GM10847 (cell line): ENCODE measurements around the gene SCFD2.

Experiments used
- POLR2A ChIP-seq: IDR thresholded peaks from 2 replicates; pipeline ENCODE4 v1.6.1; 2011; ENCODE audit not compliant: insufficient read length; ENCODE audit errors: extremely low read depth

Gene SCFD2

GRCh38 chr4:53010318-53010717 is 355.5 kb downstream of the SCFD2 start:
- no peak for TF ChIP-seq POLR2A

- no peak for TF ChIP-seq POLR2A
Observed at GRCh38 chr4:53009824-53010223, 356.0 kb downstream of the SCFD2 start.

- no peak for TF ChIP-seq POLR2A
Observed at GRCh38 chr4:53007024-53007423, 358.8 kb downstream of the SCFD2 start.

GRCh38 chr4:53005808-53006207 is 360.1 kb downstream of the SCFD2 start:
- TF ChIP-seq POLR2A: no peak

GRCh38 chr4:53005149-53005546 is 360.7 kb downstream of the SCFD2 start:
- TF ChIP-seq POLR2A: no peak

- TF ChIP-seq POLR2A: no peak
Observed at GRCh38 chr4:53004497-53005148, 361.2 kb downstream of the SCFD2 start.

- no peak for TF ChIP-seq POLR2A
Observed at GRCh38 chr4:53003959-53004358, 361.9 kb downstream of the SCFD2 start.

- no peak for TF ChIP-seq POLR2A
Observed at GRCh38 chr4:53000560-53000959, 365.3 kb downstream of the SCFD2 start.

GRCh38 chr4:52999626-53000025 is 366.2 kb downstream of the SCFD2 start:
- TF ChIP-seq POLR2A: no peak

GRCh38 chr4:52998413-52998812 is 367.4 kb downstream of the SCFD2 start:
- no peak for TF ChIP-seq POLR2A

GRCh38 chr4:52997132-52997416 is 368.8 kb downstream of the SCFD2 start:
- no peak for TF ChIP-seq POLR2A

GRCh38 chr4:52996261-52997131 is 369.4 kb downstream of the SCFD2 start:
- TF ChIP-seq POLR2A: no peak

GRCh38 chr4:52995360-52996030 is 370.4 kb downstream of the SCFD2 start:
- no peak for TF ChIP-seq POLR2A

GRCh38 chr4:52994567-52994966 is 371.3 kb downstream of the SCFD2 start:
- TF ChIP-seq POLR2A: no peak

- no peak for TF ChIP-seq POLR2A
Observed at GRCh38 chr4:52993771-52994170, 372.1 kb downstream of the SCFD2 start.

- no peak for TF ChIP-seq POLR2A
Observed at GRCh38 chr4:52991472-52991871, 374.4 kb downstream of the SCFD2 start.
